OCI-LY3 (cell line): ENCODE data around the gene RELB.

Experiments used
- H2AFZ ChIP-seq: fragments of 200-600, 300-600 bp; shearing (Covaris generic); 2 replicates; pipeline ENCODE4 v1.6.0; 2014; ENCODE audit warnings: antibody characterized with exemption, low read depth, low read length
- H3K27ac ChIP-seq: fragments of 200-600, 300-600 bp; sonication (generic); 2 replicates; pipeline ENCODE4 v1.5.1; 2014; ENCODE audit warnings: mild to moderate bottlenecking, low read length, moderate library complexity, mixed read lengths
- H3K27me3 ChIP-seq: fragments of 200-600, 300-600 bp; sonication (generic); 2 replicates; pipeline ENCODE4 v1.6.1; 2014; ENCODE audit warnings: low read depth, low read length, mixed read lengths
- H3K36me3 ChIP-seq: fragments of 200-600, 300-600 bp; sonication (generic); replicated peaks from 2 replicates; pipeline ENCODE3; 2014; ENCODE audit warnings: low read depth, low read length, mixed read lengths
- H3K4me1 ChIP-seq: fragments of 300-600, 200-600 bp; sonication (generic); 2 replicates; pipeline ENCODE4 v1.6.1; 2014; ENCODE audit warnings: low read length, mixed read lengths
- H3K4me2 ChIP-seq: fragments of 200-600, 300-600 bp; sonication (generic); 2 replicates; pipeline ENCODE4 v1.6.1; 2014; ENCODE audit warnings: low read length, mixed read lengths
- H3K4me3 ChIP-seq: fragments of 300-600, 200-600 bp; sonication (generic); 2 replicates; pipeline ENCODE4 v1.5.1; 2014; ENCODE audit warnings: antibody characterized with exemption, mild to moderate bottlenecking, low read length, moderate library complexity
- H3K79me2 ChIP-seq: fragments of 300-600, 200-600 bp; shearing (Covaris generic); 2 replicates; pipeline ENCODE4 v1.6.1; 2014; ENCODE audit warnings: mild to moderate bottlenecking, low read length, mixed read lengths
- H3K9ac ChIP-seq: fragments of 300-600, 200-600 bp; shearing (Covaris generic); 2 replicates; pipeline ENCODE4 v1.6.0; 2014; ENCODE audit warnings: mild to moderate bottlenecking, low read length, moderate library complexity
- H3K9me3 ChIP-seq: fragments of 200-600, 300-600 bp; shearing (Covaris generic); 2 replicates; pipeline ENCODE4 v1.6.1; 2014; ENCODE audit warnings: low read length, mixed read lengths; ENCODE audit not compliant: insufficient read depth
- H4K20me1 ChIP-seq: fragments of 200-600, 300-600 bp; sonication (generic); 2 replicates; pipeline ENCODE4 v1.6.1; 2016; ENCODE audit warnings: low read length, mixed read lengths; ENCODE audit not compliant: insufficient read depth
- EZH2phosphoT487 ChIP-seq: fragments of 200-600 bp; shearing (Covaris generic); IDR thresholded peaks from 2 replicates; pipeline ENCODE4 v1.6.1; 2018; ENCODE audit warnings: antibody characterized with exemption, mixed run types, low read depth
- TF ChIP-seq, protein P1 (sequence below): fragments of 200-600, 300-600 bp; sonication (generic); IDR thresholded peaks from 2 replicates; pipeline ENCODE4 v1.5.1; 2014; ENCODE audit warnings: antibody characterized with exemption, low read length, low read depth

The RELB gene

DNA sequence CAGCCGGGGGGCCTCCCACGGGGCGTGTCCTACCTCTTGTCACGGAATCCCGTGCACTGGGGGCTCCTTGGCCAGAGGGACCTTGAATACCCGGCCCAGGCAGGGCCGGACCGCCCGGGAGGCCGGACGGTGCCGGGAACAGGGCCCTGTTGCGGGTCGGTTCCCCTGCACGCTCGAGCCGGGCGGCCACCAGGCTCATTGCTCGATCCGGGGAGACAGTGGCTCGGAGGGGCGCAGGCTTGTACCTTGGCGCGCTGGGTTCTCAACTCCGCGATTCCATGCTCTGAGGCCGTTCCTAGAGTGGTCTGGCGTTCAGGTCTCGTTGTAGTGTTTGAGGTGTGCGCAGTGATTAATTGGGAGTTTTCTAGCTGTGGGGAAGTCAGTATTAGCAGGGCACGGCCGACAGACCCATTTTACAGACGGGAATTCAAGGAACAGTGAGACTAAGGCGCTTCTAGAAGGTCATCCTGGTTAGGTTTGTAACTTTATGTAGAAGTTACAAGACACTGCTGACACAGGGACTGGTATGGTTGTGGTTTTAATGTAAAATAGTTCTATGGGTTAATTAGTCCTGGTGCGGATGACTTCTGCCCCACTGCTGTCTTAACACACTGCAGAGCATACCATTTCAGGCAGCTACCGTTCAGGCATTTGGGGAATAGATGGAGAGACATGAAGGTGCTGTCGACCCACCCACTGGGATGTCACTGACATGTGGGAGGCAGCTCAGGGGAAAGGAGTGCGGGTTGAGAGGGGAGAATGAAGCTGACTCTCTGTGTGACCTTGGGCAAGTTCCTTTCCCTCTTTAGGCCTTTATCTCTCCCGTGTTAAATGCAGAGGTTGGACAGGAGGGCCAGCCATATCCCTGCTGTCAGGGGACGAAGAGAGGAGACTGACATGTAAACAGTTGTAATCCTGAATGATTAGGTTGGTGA is 45.5 kb upstream of the RELB start:
- Histone ChIP-seq H3K4me1 (peaks cover 36% of the 10 kb centered on the region), H3K36me3 (peaks cover 5% of the 10 kb centered on the region), H3K27ac (peak overlapping the region; percentile 60), H3K4me3 (peak overlapping the region; percentile 83), H3K9ac (peak overlapping the region; percentile 95), H3K9me3 (no peaks in the 10 kb centered on the region), H3K79me2 (peaks cover 68% of the 10 kb centered on the region), H3K4me2 (peak overlapping the region; percentile 100), H3K27me3 (no peaks in the 10 kb centered on the region), H2AFZ (peak overlapping the region; percentile 40; the same call in 1 of the 2 replicates), H4K20me1 (peaks cover 33% of the 10 kb centered on the region)
- TF ChIP-seq EZH2phosphoT487: no peak
- TF ChIP-seq, protein P1, sequence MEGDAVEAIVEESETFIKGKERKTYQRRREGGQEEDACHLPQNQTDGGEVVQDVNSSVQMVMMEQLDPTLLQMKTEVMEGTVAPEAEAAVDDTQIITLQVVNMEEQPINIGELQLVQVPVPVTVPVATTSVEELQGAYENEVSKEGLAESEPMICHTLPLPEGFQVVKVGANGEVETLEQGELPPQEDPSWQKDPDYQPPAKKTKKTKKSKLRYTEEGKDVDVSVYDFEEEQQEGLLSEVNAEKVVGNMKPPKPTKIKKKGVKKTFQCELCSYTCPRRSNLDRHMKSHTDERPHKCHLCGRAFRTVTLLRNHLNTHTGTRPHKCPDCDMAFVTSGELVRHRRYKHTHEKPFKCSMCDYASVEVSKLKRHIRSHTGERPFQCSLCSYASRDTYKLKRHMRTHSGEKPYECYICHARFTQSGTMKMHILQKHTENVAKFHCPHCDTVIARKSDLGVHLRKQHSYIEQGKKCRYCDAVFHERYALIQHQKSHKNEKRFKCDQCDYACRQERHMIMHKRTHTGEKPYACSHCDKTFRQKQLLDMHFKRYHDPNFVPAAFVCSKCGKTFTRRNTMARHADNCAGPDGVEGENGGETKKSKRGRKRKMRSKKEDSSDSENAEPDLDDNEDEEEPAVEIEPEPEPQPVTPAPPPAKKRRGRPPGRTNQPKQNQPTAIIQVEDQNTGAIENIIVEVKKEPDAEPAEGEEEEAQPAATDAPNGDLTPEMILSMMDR: no peak

DNA sequence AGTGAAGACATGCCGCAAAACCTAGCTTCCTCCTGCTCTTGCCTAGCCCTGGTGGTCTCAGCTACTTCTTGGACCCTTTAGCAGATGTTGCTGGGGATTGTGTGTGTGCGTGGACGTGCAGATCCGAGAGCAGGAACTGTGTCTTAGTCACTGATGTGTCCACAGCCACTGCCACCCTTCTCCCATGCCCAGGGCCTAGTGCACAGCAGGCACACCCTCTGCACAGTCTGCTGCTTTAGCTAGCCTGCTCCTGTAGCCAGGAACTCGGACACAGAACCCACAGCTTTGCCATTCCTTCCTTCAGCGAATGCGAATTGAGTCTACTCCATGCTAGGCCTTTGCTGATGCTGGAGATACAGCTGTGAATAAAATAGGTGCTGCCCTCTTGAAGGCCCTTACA is 43.7 kb upstream of the RELB start:
- H3K27ac ChIP-seq: no peak overlapping the region
- no peaks in the 10 kb centered on the region for H3K27me3 ChIP-seq
- no peak overlapping the region for H3K4me3 ChIP-seq
- no peak overlapping the region for H2AFZ ChIP-seq
- peaks cover 9% of the 10 kb centered on the region for H3K36me3 ChIP-seq
- no peak for TF ChIP-seq EZH2phosphoT487
- TF ChIP-seq, protein P1: no peak
- H3K4me2 ChIP-seq: no peak overlapping the region
- peaks cover 34% of the 10 kb centered on the region for H4K20me1 ChIP-seq
- peaks cover 85% of the 10 kb centered on the region for H3K79me2 ChIP-seq
- no peak overlapping the region for H3K9ac ChIP-seq
- peaks cover 51% of the 10 kb centered on the region for H3K4me1 ChIP-seq
- no peaks in the 10 kb centered on the region for H3K9me3 ChIP-seq

DNA sequence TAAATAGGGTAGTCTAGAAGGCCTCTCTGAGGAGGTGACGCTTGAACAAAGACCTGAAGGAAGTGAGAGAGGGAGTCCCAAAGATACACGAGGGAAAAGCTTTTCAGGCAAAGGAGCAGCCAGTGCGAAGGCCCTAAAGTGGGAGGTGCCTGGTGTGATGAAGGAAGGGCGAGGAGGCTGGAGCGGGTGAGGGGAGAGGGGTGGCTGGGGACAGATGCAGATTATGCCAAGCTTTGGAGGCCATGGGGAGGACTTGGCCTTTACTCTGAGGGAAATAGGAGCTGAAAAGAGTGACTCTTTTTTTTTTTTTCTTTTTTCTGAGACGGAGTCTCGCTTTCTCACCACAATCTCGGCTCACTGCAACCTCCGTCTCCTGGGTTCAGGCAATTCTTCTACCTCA is 43.2 kb upstream of the RELB start:
- H3K4me1 ChIP-seq: peaks cover 51% of the 10 kb centered on the region
- H3K9ac ChIP-seq: no peak overlapping the region
- H2AFZ ChIP-seq: no peak overlapping the region
- no peak overlapping the region for H3K27ac ChIP-seq
- peaks cover 10% of the 10 kb centered on the region for H3K36me3 ChIP-seq
- no peak overlapping the region; the same call in 1 of the 2 replicates for H3K4me2 ChIP-seq
- H3K9me3 ChIP-seq: no peaks in the 10 kb centered on the region
- H4K20me1 ChIP-seq: peaks cover 34% of the 10 kb centered on the region
- H3K4me3 ChIP-seq: no peak overlapping the region
- TF ChIP-seq, protein P1: no peak
- TF ChIP-seq EZH2phosphoT487: no peak
- H3K27me3 ChIP-seq: no peaks in the 10 kb centered on the region
- H3K79me2 ChIP-seq: peaks cover 86% of the 10 kb centered on the region

DNA sequence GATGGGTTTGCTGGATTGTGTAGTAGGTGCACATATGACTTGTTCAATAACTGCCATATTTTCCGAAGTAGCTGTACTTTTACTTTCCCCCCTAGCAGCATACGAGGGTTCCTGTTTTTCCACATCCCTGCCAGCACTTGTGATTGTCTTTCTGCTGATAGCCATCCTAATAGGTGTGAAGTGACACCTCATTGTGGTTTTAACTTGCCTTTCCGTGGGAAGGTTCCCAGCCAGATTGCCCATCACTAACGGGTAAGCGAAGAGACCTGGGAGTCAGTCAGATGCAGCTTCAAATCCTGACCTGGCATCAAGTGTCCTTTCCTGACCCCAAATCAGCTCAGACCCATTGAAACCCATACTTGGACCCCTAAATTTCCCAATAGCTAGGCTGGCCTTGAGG is 41.6 kb upstream of the RELB start:
- H3K4me2 ChIP-seq: no peak overlapping the region
- 0 out of 2 replicates have a peak overlapping the region, but pooled peaks have one; percentile 78 for H3K27ac ChIP-seq
- peaks cover 74% of the 10 kb centered on the region for H3K79me2 ChIP-seq
- H3K36me3 ChIP-seq: peaks cover 11% of the 10 kb centered on the region
- no peak overlapping the region for H3K4me3 ChIP-seq
- peaks cover 34% of the 10 kb centered on the region for H4K20me1 ChIP-seq
- no peak overlapping the region for H3K9ac ChIP-seq
- no peaks in the 10 kb centered on the region for H3K27me3 ChIP-seq
- no peak for TF ChIP-seq EZH2phosphoT487
- TF ChIP-seq, protein P1: no peak
- no peaks in the 10 kb centered on the region for H3K9me3 ChIP-seq
- no peak overlapping the region for H2AFZ ChIP-seq
- H3K4me1 ChIP-seq: peaks cover 45% of the 10 kb centered on the region
